ENCODE results near the gene SARS2.
"Not testable (repeated sequence)": the region's sequence is repeated elsewhere in the genome, so short reads cannot be mapped to it uniquely, and the experiment has no call there.

Gene SARS2

GRCh38 chr19:38946229-38947010, 15.9 kb upstream of the SARS2 start:
- in situ Hi-C loops (cut with MboI; ENCODE audit: low sequenced_read_pairs), result no loop called here

DNA sequence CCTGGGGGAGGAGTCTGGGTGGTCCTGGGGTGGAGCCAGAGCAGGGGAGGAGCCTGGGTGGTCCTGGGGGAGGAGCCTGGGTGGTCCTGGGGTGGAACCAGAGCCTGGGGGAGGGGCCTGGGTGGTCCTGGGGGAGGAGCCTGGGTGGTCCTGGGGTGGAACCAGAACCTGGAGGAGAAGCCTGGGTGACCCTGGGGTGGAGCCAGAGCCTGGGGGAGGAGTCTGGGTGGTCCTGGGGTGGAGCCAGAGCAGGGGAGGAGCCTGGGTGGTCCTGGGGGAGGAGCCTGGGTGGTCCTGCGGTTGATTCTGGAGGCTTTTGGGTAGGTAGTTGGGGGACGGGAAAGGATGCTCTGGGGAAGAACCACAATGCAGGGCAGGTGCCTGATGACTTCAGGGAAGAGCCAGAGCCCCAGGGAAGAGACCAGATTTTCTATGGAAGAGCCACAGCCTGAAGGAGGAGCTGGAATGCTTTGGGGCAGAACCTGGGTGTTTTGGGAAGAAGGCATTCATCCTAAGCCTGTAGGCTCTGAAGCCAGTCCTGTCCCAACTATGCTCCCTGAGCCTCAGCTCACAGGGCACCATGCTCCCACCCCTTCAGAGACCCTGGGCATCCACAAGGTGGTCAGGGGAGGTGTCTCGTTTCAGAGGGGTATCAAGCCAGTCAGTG, 15.1 kb upstream of the SARS2 start:
- in situ Hi-C loops (cut with MboI; ENCODE audit: low sequenced_read_pairs), result no loop called here

DNA sequence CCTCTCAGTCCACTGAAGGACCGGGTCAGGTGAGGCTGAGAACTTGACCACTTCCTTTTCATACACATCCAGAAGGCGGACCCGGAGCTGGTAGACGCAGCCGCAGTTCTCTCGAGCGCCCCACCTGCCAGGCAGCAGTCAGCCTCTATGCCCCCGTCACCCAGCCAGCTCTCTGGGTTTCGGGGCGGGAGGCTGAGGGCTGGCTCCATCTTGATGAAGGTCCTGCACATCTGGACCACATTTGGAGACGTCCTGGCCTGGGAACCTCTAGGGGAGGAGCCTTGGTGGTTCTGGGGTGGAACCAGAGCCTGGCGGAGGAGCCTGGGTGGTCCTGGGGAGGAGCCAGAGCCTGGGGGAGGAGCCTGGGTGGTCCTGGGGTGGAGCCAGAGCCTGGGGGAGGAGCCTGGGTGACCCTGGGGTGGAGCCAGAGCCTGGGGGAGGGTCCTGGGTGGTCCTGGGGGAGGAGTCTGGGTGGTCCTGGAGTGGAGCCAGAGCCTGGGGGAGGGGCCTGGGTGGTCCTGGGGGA, 14.5 kb upstream of the SARS2 start:
- in situ Hi-C loops (cut with MboI; ENCODE audit: low sequenced_read_pairs), result no loop called here

GRCh38 chr19:38942471-38943181, 12.1 kb upstream of the SARS2 start:
- in situ Hi-C loops (cut with MboI; ENCODE audit: low sequenced_read_pairs), result no loop called here

GRCh38 chr19:38941979-38942378, 11.4 kb upstream of the SARS2 start:
- in situ Hi-C loops (cut with MboI; ENCODE audit: low sequenced_read_pairs), result no loop called here

DNA sequence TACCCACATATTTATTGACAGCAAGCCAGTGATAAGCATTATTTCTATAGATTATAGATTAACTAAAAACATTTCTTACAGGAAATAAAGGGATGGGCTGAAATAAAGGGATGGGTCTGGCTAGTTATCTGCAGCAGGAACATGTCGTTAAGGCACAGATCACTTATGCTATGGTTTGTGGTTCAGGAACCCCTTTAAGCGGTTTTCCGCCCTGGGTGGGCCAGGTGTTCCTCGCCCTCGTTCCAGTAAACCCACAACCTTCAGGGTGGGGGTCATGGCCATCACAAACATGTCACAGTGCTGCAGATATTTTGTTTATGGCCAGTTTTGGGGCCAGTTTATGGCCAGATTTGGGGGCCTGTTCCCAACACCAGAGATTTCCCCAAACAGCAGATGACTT, 10.9 kb upstream of the SARS2 start:
- in situ Hi-C loops (cut with MboI; ENCODE audit: low sequenced_read_pairs), result not testable (repeated sequence)

DNA sequence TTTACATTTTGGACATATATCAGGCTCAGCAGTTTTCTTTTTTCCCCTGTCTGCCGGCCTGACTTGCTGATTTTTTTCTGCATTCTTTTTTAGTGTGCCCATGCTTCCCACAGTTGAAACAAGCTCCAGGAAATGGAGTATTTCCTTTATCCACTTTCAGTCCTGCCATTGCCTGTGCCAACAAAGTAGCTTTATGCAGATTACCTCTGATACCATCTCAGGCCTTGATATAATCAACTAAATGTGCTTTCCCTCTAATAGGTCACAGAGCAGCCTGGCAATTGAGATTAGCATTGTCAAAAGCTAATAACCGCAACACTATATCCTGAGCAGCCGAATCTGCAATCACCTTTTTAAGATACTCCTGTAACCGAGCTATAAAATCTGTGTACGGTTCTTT, 9.4 kb upstream of the SARS2 start:
- in situ Hi-C loops (cut with MboI; ENCODE audit: low sequenced_read_pairs), result no loop called here

DNA sequence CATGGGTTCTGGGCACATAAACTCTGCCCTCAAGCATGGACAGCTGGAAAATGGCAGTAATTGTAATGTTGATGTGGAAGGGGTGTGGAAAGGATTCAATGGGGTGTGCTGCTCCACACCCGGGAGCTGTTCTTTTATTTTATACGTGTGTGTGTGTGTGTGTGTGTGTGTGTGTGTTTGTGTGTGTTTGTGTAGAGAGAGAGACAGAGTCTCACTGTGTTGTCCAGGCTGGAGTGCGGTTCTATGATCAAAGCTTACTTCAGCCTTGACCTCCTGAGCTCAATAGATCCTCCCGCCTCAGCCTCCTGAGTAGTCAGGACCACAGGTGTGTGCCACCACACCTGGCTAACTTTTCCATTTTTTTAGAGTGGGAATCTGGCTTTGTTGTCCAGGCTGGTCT, 3.0 kb upstream of the SARS2 start:
- in situ Hi-C loops (cut with MboI; ENCODE audit: low sequenced_read_pairs), result no loop called here

DNA sequence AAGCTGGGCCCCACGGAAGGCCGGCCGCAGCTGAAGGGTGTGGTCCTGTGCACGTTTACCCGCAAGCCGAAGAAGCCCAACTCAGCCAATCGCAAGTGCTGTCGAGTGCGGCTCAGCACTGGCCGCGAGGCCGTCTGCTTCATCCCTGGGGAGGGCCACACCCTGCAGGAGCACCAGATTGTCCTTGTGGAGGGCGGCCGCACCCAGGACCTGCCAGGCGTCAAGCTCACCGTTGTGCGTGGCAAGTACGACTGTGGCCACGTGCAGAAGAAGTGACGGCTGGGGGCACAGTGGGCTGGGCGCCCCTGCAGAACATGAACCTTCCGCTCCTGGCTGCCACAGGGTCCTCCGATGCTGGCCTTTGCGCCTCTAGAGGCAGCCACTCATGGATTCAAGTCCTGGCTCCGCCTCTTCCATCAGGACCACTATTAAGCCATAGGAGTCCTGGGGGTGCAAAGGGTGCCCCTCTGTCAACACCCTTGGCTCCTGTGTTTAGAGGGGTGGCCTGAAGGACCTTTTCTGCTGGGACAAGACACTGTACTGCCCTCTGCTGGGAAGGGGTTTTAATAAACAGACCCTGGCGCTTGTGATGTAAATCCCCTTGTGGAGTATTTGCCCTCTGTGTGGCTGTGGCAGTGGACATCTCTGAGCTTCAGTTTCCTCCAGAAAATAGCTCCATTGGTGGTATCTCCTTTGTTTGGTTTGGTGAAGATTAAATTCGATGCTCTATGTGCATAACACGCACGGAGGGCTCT, 2.0 kb upstream of the SARS2 start:
- in situ Hi-C loops (cut with MboI; ENCODE audit: low sequenced_read_pairs), result no loop called here

- in situ Hi-C loops (cut with MboI; ENCODE audit: low sequenced_read_pairs), result no loop called here
These were observed 894 bp upstream of the SARS2 start for GRCh38 chr19:38931521-38931793.

DNA sequence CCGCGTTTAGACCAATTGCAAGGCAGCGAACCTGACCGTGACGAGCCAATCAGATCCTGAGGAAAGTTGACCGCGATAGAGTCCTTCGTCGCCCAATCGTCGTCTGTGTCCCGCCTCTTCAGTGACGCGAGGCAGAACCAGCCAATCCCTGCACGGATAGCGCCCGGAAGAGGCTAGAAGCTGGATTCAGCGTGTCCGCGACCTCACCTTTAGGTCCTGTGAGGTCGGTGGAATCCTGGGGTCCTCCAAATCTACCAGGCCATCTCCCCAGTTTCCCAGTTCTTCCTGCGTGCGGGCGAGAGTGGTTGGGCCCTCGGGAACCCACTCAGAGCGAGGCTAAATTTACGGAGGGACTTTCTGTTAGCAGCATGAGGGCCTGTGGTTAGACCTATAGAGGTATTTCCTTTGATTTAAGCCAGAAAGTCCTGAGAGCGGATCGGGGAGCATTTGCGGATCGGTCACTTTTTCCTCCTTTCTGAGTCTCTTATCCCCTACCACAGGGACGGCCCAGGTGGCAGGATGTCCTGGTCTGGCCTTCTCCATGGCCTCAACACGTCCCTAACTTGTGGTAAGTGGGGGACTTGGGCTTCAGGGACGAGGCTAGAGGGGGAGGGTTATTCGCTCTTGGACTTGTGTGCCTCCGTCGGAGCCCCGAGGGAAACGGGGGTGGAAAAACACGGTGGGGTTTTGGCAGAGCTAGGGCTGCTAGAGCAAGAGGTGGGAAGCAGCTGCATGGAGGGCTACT, 385 bp upstream of the SARS2 start, which contains the start of gene MRPS12:
Gene MRPS12, plus strand, starts transcription at position 169 of the 745 bp plus-strand sequence. Its CDS starts 351 bp downstream, at position 520.
- in situ Hi-C loops (cut with MboI; ENCODE audit: low sequenced_read_pairs), result no loop called here

DNA sequence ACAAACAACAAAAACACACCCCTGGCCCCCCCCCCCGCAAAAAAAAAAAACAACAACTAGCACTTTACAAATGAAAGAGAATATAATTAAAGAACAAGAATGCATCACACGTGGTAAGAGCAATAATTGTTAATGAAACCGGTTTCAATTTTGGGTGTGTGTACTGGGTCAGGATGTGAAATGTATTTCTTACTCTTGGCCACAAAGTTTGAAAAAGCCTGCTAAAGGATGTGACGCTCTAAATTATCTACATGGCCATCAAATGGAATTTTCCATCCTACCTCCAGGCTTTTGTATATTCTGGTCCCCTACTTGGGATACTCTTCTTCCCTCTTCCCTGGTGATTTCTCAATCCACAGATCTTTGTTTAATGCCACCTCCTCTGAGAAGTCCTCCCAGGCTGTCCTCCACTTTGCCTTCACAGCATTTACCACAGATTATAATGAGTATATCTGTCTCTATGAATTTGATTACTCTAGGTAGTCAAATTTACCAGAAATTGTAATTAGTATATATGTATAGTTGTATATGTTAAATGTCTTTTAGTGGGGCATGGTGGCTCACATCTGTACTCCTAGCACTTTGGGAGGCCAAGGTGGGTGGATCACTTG, 2.1 kb downstream of the SARS2 start:
- in situ Hi-C loops (cut with MboI; ENCODE audit: low sequenced_read_pairs), result no loop called here

DNA sequence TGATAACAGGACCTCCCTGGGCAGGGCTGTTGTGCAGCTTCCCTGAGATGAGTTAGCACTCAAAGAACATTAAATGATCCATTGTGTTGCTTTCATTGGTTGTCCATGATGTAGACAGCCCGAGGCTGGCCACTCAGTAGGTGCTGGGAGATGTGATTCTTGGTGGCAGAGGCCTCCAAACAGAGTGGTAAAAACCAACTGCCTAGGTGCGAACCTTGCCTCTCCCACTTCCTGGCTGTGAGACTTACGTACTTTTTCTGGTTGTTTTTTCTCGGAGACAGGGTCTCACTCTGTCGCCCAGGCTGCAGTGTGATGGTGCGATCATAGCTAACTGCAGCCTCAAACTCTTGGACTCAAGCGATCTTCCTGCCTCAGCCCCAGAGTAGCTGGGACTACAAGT, 6.2 kb downstream of the SARS2 start:
- in situ Hi-C loops (cut with MboI; ENCODE audit: low sequenced_read_pairs), result no loop called here

DNA sequence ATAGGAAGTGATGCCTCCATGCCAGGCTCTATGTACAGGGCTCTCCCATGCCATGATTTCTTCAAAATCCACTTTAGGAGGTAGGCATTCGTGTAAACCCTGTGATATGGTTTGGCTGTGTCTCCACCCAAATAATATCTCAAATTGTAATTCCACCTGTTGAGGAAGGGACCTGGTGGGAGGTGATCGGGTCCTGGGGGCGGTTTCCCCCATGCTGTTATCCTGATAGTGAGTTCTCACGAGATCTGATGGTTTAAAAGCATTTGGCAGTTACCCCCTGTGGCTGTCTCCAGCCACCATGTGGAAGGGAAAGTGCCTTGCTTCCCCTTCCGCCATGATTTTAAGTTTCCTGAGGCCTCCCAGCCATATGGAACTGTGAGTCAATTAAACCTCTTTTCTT, 8.1 kb downstream of the SARS2 start:
- in situ Hi-C loops (cut with MboI; ENCODE audit: low sequenced_read_pairs), result no loop called here

- in situ Hi-C loops (cut with MboI; ENCODE audit: low sequenced_read_pairs), result no loop called here
These were observed 8.9 kb downstream of the SARS2 start for GRCh38 chr19:38921420-38922274.

DNA sequence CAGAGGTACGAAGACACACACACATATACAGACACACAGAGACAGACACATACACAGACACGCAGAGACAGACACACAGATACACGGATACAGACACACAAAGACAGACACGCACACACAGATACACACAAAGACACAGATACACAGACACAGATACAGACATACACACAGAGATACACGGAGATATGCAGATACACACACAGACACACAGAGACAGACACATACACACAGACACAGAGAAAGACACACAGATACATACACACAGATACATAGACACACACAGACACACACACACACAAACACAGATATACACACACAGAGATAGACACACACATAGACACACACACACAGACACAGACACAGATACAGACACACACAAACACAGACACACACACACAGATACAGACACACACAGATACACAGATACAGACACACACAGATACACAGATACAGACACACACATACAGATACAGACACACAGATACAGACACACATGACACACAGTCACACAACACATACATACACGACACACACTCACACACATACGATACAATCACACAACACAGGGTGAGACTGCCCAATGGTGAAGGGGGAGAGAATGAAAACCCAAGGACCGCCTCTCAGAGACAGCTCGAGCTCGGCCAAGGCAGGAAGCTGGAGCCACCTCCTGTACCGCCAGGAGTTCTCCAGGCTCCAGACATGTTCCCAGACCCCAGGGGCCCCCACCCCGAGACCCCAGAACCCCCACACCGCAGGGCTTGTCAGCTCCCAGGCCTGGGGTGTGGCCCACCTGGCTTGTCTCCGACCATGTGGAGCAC, 9.8 kb downstream of the SARS2 start:
- in situ Hi-C loops (cut with MboI; ENCODE audit: low sequenced_read_pairs), result no loop called here

- in situ Hi-C loops (cut with MboI; ENCODE audit: low sequenced_read_pairs), result no loop called here
These were observed 10.5 kb downstream of the SARS2 start for GRCh38 chr19:38919837-38920601.
